HepG2 (cell line): ENCODE data around the gene TMEM144. TPM values are rescaled to one million over a fixed set of nuclear protein-coding genes. Genes with fewer than 3 reads are reported as not detected.

Experiments
- CHD2 ChIP-seq: IDR thresholded peaks from 2 replicates; pipeline ENCODE4 v1.6.1; 2011; ENCODE audit warnings: low read depth, low read length, improper control_type of control experiment
- NFKBIZ ChIP-seq: IDR thresholded peaks from 2 replicates; pipeline ENCODE4 v1.6.1; 2018; ENCODE audit warnings: missing genetic modification reagents, missing compliant biosample characterization
- NR2C2 ChIP-seq: sonication (generic); formaldehyde crosslinking; IDR thresholded peaks from 2 replicates; pipeline ENCODE4 v1.4.0; 2020; ENCODE audit warnings: missing genetic modification reagents, mild to moderate bottlenecking, moderate library complexity, borderline replicate concordance
- NR2F2 ChIP-seq: IDR thresholded peaks from 2 replicates; pipeline ENCODE4 v1.6.1; 2012; ENCODE audit warnings: low read depth, inconsistent platforms, borderline replicate concordance
- TCF7L2 ChIP-seq: IDR thresholded peaks from 2 replicates; pipeline ENCODE4 v1.6.1; 2011; ENCODE audit warnings: mild to moderate bottlenecking, low read depth, low read length, moderate library complexity
- ZNF256 ChIP-seq: sonication (generic); formaldehyde crosslinking; conservative IDR thresholded peaks from 2 replicates; pipeline ENCODE4 v1.4.0; 2020; ENCODE audit warnings: missing genetic modification reagents
- ZNF383 ChIP-seq: sonication (generic); formaldehyde crosslinking; IDR thresholded peaks from 2 replicates; pipeline ENCODE4 v1.4.0; 2020; ENCODE audit warnings: missing genetic modification reagents, mild to moderate bottlenecking, borderline replicate concordance
- ZNF703 ChIP-seq: sonication (generic); formaldehyde crosslinking; IDR thresholded peaks from 2 replicates; pipeline ENCODE4 v1.5.1; 2020; ENCODE audit warnings: missing genetic modification reagents, mild to moderate bottlenecking, moderate library complexity, borderline replicate concordance
- ZNF75D ChIP-seq: sonication (generic); formaldehyde crosslinking; IDR thresholded peaks from 2 replicates; pipeline ENCODE4 v1.8.1; 2023; ENCODE audit warnings: missing genetic modification reagents, mild to moderate bottlenecking, borderline replicate concordance
- polyA plus RNA-seq, 8 experiments: library from polyadenylated mRNA; depleted of rRNA in 3 of 8; stranded (reverse) in 7 of 8; unstranded in 1 of 8; fragments of >200 nt; fragmentation: Illumina TruSeq in 4 of 8; extraction: Trizol in 4 of 8; gene quantifications; 2 replicates each; pipeline versions ENCODE4 v1.2.1 to v1.2.3, GENCODE V29; 2011 to 2016; ENCODE audit warnings: low read depth in 4 of 8, missing spikeins in 1 of 8, mixed read lengths in 1 of 8; ENCODE audit not compliant: insufficient read depth in 1 of 8
- total RNA-seq, 5 experiments: library from RNA; depleted of rRNA; stranded (reverse); fragments of >200 nt; fragmentation: Illumina TruSeq; extraction: Trizol; gene quantifications; 2 replicates each; pipeline ENCODE4 v1.2.3, GENCODE V29; 2016; ENCODE audit warnings: low read depth in 1 of 5
- TF ChIP-seq, protein P1 (sequence below): sonication (generic); formaldehyde crosslinking; IDR thresholded peaks from 2 replicates; pipeline ENCODE4 v1.4.0; 2020; ENCODE audit warnings: low read depth, mild to moderate bottlenecking, missing genetic modification reagents
- TF ChIP-seq, protein P2 (sequence below), 2 experiments: fragments of 450-650 bp in 1 of 2; sonication (generic) in 1 of 2; formaldehyde crosslinking; IDR thresholded peaks; 2 replicates each; pipeline versions ENCODE4 v1.5.0 to v1.8.0; 2020 to 2022; ENCODE audit warnings: mild to moderate bottlenecking in 1 of 2, missing genetic modification reagents in 1 of 2
- TF ChIP-seq, protein P3 (sequence below): IDR thresholded peaks from 2 replicates; pipeline ENCODE4 v1.6.1; 2016; ENCODE audit warnings: low read depth, missing genetic modification reagents, missing compliant biosample characterization
- TF ChIP-seq, protein P4 (sequence below): sonication (generic); formaldehyde crosslinking; IDR thresholded peaks from 2 replicates; pipeline ENCODE4 v1.5.1; 2020; ENCODE audit warnings: mild to moderate bottlenecking, moderate library complexity, missing genetic modification reagents
- TF ChIP-seq, protein P5 (sequence below): sonication (generic); formaldehyde crosslinking; IDR thresholded peaks from 2 replicates; pipeline ENCODE4 v1.4.0; 2020; ENCODE audit warnings: missing genetic modification reagents

TMEM144 gene
- total and polyA plus RNA-seq, 2 of the 13 experiments (the other 11 are each of a cell fraction or from before 2014, with no cell fraction given), result 10.9 to 12.3 TPM

DNA sequence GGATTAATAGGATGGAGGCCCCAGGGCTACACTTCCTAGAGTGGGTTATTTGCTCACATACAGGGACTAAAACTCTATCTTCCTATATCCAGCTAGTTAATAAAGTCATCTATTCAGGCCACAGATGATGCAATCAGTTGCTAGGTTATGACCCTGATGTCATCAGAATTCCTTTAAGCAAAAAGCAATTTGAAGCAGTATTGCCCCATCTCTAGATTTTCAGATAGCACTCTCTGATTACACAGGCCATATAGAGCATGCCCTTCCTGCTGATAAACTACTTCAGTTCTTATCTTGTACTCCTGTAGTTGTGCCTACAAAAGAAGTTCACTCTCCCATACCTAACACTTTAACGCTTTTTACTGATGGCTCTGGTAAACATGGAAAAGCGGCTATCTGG, 84.8 kb downstream of the TMEM144 start (continued):
- TF ChIP-seq, protein P1, sequence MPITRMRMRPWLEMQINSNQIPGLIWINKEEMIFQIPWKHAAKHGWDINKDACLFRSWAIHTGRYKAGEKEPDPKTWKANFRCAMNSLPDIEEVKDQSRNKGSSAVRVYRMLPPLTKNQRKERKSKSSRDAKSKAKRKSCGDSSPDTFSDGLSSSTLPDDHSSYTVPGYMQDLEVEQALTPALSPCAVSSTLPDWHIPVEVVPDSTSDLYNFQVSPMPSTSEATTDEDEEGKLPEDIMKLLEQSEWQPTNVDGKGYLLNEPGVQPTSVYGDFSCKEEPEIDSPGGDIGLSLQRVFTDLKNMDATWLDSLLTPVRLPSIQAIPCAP, result no peak
- 0 out of 2 replicates have a peak, but pooled peaks have one; percentile 46 for TF ChIP-seq NR2C2 (CRISPR knock-in tag)
- TF ChIP-seq, protein P2, sequence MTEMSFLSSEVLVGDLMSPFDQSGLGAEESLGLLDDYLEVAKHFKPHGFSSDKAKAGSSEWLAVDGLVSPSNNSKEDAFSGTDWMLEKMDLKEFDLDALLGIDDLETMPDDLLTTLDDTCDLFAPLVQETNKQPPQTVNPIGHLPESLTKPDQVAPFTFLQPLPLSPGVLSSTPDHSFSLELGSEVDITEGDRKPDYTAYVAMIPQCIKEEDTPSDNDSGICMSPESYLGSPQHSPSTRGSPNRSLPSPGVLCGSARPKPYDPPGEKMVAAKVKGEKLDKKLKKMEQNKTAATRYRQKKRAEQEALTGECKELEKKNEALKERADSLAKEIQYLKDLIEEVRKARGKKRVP (CRISPR knock-in tag; IDR thresholded peaks at IDR 0.05), result peak; percentile 24 to 98; a peak in 2 of 4 replicates
- peak; percentile 58; the same call in 1 of the 2 replicates for TF ChIP-seq NFKBIZ (CRISPR knock-in tag)
- TF ChIP-seq CHD2, result no peak
- TF ChIP-seq, protein P3, sequence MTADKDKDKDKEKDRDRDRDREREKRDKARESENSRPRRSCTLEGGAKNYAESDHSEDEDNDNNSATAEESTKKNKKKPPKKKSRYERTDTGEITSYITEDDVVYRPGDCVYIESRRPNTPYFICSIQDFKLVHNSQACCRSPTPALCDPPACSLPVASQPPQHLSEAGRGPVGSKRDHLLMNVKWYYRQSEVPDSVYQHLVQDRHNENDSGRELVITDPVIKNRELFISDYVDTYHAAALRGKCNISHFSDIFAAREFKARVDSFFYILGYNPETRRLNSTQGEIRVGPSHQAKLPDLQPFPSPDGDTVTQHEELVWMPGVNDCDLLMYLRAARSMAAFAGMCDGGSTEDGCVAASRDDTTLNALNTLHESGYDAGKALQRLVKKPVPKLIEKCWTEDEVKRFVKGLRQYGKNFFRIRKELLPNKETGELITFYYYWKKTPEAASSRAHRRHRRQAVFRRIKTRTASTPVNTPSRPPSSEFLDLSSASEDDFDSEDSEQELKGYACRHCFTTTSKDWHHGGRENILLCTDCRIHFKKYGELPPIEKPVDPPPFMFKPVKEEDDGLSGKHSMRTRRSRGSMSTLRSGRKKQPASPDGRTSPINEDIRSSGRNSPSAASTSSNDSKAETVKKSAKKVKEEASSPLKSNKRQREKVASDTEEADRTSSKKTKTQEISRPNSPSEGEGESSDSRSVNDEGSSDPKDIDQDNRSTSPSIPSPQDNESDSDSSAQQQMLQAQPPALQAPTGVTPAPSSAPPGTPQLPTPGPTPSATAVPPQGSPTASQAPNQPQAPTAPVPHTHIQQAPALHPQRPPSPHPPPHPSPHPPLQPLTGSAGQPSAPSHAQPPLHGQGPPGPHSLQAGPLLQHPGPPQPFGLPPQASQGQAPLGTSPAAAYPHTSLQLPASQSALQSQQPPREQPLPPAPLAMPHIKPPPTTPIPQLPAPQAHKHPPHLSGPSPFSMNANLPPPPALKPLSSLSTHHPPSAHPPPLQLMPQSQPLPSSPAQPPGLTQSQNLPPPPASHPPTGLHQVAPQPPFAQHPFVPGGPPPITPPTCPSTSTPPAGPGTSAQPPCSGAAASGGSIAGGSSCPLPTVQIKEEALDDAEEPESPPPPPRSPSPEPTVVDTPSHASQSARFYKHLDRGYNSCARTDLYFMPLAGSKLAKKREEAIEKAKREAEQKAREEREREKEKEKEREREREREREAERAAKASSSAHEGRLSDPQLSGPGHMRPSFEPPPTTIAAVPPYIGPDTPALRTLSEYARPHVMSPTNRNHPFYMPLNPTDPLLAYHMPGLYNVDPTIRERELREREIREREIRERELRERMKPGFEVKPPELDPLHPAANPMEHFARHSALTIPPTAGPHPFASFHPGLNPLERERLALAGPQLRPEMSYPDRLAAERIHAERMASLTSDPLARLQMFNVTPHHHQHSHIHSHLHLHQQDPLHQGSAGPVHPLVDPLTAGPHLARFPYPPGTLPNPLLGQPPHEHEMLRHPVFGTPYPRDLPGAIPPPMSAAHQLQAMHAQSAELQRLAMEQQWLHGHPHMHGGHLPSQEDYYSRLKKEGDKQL, result 0 out of 2 replicates have a peak, but pooled peaks have one; percentile 49
- no peak for TF ChIP-seq ZNF75D (CRISPR knock-in tag)
- no peak for TF ChIP-seq NR2F2
- no peak for TF ChIP-seq ZNF256 (CRISPR knock-in tag)
- no peak for TF ChIP-seq ZNF383 (CRISPR knock-in tag)
- TF ChIP-seq, protein P4, sequence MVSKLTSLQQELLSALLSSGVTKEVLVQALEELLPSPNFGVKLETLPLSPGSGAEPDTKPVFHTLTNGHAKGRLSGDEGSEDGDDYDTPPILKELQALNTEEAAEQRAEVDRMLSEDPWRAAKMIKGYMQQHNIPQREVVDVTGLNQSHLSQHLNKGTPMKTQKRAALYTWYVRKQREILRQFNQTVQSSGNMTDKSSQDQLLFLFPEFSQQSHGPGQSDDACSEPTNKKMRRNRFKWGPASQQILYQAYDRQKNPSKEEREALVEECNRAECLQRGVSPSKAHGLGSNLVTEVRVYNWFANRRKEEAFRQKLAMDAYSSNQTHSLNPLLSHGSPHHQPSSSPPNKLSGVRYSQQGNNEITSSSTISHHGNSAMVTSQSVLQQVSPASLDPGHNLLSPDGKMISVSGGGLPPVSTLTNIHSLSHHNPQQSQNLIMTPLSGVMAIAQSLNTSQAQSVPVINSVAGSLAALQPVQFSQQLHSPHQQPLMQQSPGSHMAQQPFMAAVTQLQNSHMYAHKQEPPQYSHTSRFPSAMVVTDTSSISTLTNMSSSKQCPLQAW (CRISPR knock-in tag), result no peak
- TF ChIP-seq, protein P5, sequence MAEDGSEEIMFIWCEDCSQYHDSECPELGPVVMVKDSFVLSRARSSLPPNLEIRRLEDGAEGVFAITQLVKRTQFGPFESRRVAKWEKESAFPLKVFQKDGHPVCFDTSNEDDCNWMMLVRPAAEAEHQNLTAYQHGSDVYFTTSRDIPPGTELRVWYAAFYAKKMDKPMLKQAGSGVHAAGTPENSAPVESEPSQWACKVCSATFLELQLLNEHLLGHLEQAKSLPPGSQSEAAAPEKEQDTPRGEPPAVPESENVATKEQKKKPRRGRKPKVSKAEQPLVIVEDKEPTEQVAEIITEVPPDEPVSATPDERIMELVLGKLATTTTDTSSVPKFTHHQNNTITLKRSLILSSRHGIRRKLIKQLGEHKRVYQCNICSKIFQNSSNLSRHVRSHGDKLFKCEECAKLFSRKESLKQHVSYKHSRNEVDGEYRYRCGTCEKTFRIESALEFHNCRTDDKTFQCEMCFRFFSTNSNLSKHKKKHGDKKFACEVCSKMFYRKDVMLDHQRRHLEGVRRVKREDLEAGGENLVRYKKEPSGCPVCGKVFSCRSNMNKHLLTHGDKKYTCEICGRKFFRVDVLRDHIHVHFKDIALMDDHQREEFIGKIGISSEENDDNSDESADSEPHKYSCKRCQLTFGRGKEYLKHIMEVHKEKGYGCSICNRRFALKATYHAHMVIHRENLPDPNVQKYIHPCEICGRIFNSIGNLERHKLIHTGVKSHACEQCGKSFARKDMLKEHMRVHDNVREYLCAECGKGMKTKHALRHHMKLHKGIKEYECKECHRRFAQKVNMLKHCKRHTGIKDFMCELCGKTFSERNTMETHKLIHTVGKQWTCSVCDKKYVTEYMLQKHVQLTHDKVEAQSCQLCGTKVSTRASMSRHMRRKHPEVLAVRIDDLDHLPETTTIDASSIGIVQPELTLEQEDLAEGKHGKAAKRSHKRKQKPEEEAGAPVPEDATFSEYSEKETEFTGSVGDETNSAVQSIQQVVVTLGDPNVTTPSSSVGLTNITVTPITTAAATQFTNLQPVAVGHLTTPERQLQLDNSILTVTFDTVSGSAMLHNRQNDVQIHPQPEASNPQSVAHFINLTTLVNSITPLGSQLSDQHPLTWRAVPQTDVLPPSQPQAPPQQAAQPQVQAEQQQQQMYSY (CRISPR knock-in tag), result no peak
- no peak for TF ChIP-seq TCF7L2
- TF ChIP-seq ZNF703 (CRISPR knock-in tag), result no peak
